Measurements from ENCODE around the gene SH2D6. TPM values are rescaled to one million over a fixed set of nuclear protein-coding genes. Genes with fewer than 3 reads are reported as not detected.

The SH2D6 gene
- polyA plus RNA-seq, 1 of the 3 experiments (the other 2 are of a cell fraction), result 0.33 TPM

DNA sequence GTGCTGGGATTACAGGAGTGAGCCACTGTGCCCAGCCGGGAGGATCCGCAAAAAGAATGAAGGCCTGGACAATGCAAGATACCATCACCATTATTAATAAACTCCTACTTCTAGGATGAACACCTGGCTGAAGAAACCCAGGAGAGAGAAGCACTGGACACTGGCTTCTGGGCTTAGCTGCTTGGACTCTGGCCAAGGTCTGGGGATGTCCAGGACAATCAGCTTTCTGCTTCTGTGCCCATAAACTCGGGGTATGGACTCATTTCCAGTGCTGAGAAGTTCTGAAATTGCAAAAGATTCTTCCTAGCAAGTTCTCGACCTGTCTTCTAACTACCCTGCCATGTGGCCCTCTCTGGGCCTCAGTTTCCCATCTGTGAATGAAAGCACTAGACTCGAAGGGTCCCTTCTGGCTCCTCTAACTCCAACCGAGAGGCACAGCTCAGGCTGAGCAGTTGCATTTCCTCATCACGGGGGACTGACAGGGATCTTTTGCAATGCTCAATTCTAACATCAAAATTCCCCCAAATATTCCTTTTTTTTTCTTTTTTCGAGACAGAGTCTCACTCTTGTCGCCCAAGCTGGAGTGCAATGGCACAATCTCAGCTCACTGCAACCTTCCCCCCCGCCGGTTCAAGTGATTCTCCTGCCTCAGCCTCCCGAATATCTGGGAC is 2.4 kb upstream of the SH2D6 start:
- DNase-seq, result no peak
- WGBS (ENCODE audit: low lambda C conversion rate), result 77% methylated on average over 12 of the region's 12 CpGs
- POLR2A ChIA-PET, result interaction anchor here (0.6 to 1.5 kb wide), 3 partner anchors 123 to 165 kb away, joined by 3 to 6 read pairs (median 3); partner anchors contain the start of gene MAT2A

GRCh38 chr2:85419009-85419675 is 628 bp downstream of the SH2D6 start:
- no peaks in the 10 kb centered on the region for H4K20me1 ChIP-seq (ENCODE audit: insufficient read depth)
- no peaks in the 10 kb centered on the region for H3K9me2 ChIP-seq
- peak overlapping the region; percentile 90 for H3K4me2 ChIP-seq
- peak overlapping the region; percentile 77 to 88 for H3K27ac ChIP-seq (ENCODE audit: low read depth in 2 of 2, low read length in 1 of 2)
- no peaks in the 10 kb centered on the region for H3K9me3 ChIP-seq
- H3F3A ChIP-seq (replicated peaks; ENCODE audit: insufficient read depth), result no peaks in the 10 kb centered on the region
- H3K79me2 ChIP-seq (ENCODE audit: insufficient read depth), result peaks cover 8% of the 10 kb centered on the region; the same call in 1 of the 2 replicates
- WGBS (ENCODE audit: low lambda C conversion rate), result 79% methylated on average over 6 of the region's 17 CpGs
- peak overlapping the region; percentile 55 to 74 for H3K4me3 ChIP-seq (ENCODE audit: low read depth in 2 of 2, low read length in 1 of 2)
- H3K36me3 ChIP-seq (replicated peaks in 1 of 2; ENCODE audit: control insufficient read depth in 1 of 2, insufficient read depth in 2 of 2, low read length in 1 of 2), result no peaks in the 10 kb centered on the region
- peaks cover 9 to 23% of the 10 kb centered on the region in 2 experiments; a peak in 1 of 4 replicates for H3K4me1 ChIP-seq (ENCODE audit: control insufficient read depth in 1 of 2, insufficient read depth in 2 of 2, low read depth in 1 of 2, low read length in 1 of 2)
- ChIA-PET CTCF (interaction anchor here (1.1 to 8.0 kb wide), 12 partner anchors 11 to 218 kb away, joined by 3 to 364 read pairs (median 9); partner anchors contain the start of genes ELMOD3, GGCX, MAT2A and RETSAT), POLR2A (interaction anchor here (0.5 to 4.5 kb wide), 20 partner anchors 11 to 365 kb away, joined by 3 to 106 read pairs (median 5); partner anchors contain the start of genes ELMOD3, GGCX, MAT2A and RETSAT)
- no peak for DNase-seq
- no peaks in the 10 kb centered on the region for H3K27me3 ChIP-seq (ENCODE audit: insufficient read depth)
- H3K9ac ChIP-seq, result peak overlapping the region; percentile 82
- peak overlapping the region; percentile 98 for H2AFZ ChIP-seq (ENCODE audit: low read depth)
- TF ChIP-seq GATA2 (CRISPR knock-in tag; IDR thresholded peaks at IDR 0.05) (no peak; the same call in 1 of the 2 replicates), SIN3A (IDR thresholded peaks at IDR 0.05; ENCODE audit: borderline replicate concordance, low read depth, low read length) (no peak), RXRA (IDR thresholded peaks at IDR 0.05; ENCODE audit: borderline replicate concordance, low read depth) (no peak), IRF3 (IDR thresholded peaks at IDR 0.05; ENCODE audit: low read depth, low read length) (no peak), EP300 (IDR thresholded peaks at IDR 0.05; ENCODE audit: borderline replicate concordance in 1 of 2, low read depth in 1 of 2, low read length in 1 of 2) (no peak), ELF1 (IDR thresholded peaks at IDR 0.05) (no peak), RAD21 (IDR thresholded peaks at IDR 0.05; ENCODE audit: low read length) (no peak), MXI1 (IDR thresholded peaks at IDR 0.05; ENCODE audit: low read depth, low read length) (no peak), EZH2phosphoT487 (IDR thresholded peaks at IDR 0.05; ENCODE audit: borderline replicate concordance, low read depth) (no peak), NRF1 (IDR thresholded peaks at IDR 0.05; ENCODE audit: low read depth, low read length) (no peak), CHD2 (IDR thresholded peaks at IDR 0.05; ENCODE audit: low read length, partially characterized antibody) (no peak), GABPA (IDR thresholded peaks at IDR 0.05; ENCODE audit: low read depth) (no peak), FOXJ3 (CRISPR knock-in tag; IDR thresholded peaks at IDR 0.05) (no peak), TCF12 (IDR thresholded peaks at IDR 0.05) (no peak), NFIC (IDR thresholded peaks at IDR 0.05; ENCODE audit: borderline replicate concordance) (no peak), SMC3 (IDR thresholded peaks at IDR 0.05; ENCODE audit: low read depth, low read length) (no peak)
- TF ChIP-seq, protein P1, sequence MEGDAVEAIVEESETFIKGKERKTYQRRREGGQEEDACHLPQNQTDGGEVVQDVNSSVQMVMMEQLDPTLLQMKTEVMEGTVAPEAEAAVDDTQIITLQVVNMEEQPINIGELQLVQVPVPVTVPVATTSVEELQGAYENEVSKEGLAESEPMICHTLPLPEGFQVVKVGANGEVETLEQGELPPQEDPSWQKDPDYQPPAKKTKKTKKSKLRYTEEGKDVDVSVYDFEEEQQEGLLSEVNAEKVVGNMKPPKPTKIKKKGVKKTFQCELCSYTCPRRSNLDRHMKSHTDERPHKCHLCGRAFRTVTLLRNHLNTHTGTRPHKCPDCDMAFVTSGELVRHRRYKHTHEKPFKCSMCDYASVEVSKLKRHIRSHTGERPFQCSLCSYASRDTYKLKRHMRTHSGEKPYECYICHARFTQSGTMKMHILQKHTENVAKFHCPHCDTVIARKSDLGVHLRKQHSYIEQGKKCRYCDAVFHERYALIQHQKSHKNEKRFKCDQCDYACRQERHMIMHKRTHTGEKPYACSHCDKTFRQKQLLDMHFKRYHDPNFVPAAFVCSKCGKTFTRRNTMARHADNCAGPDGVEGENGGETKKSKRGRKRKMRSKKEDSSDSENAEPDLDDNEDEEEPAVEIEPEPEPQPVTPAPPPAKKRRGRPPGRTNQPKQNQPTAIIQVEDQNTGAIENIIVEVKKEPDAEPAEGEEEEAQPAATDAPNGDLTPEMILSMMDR (IDR thresholded peaks at IDR 0.05), result no peak
- TF ChIP-seq, protein P2, sequence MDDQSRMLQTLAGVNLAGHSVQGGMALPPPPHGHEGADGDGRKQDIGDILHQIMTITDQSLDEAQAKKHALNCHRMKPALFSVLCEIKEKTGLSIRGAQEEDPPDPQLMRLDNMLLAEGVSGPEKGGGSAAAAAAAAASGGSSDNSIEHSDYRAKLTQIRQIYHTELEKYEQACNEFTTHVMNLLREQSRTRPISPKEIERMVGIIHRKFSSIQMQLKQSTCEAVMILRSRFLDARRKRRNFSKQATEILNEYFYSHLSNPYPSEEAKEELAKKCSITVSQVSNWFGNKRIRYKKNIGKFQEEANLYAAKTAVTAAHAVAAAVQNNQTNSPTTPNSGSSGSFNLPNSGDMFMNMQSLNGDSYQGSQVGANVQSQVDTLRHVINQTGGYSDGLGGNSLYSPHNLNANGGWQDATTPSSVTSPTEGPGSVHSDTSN (IDR thresholded peaks at IDR 0.05), result no peak

More for the DNA sequence above, 2.4 kb upstream of the SH2D6 start:
- no peak overlapping the region for H3K4me3 ChIP-seq (ENCODE audit: low read depth in 2 of 2, low read length in 1 of 2)
- peaks cover 8% of the 10 kb centered on the region; the same call in 1 of the 2 replicates for H3K79me2 ChIP-seq (ENCODE audit: insufficient read depth)
- H3K9me2 ChIP-seq, result no peaks in the 10 kb centered on the region
- no peak overlapping the region for H3K4me2 ChIP-seq
- H3K27me3 ChIP-seq (ENCODE audit: insufficient read depth), result no peaks in the 10 kb centered on the region
- no peaks in the 10 kb centered on the region for H3F3A ChIP-seq (replicated peaks; ENCODE audit: insufficient read depth)
- H4K20me1 ChIP-seq (ENCODE audit: insufficient read depth), result no peaks in the 10 kb centered on the region
- no peak for TF ChIP-seq USF2 (IDR thresholded peaks at IDR 0.05; ENCODE audit: borderline replicate concordance, low read depth, low read length)
- H2AFZ ChIP-seq (ENCODE audit: low read depth), result no peak overlapping the region
- H3K4me1 ChIP-seq (ENCODE audit: control insufficient read depth in 1 of 2, insufficient read depth in 2 of 2, low read depth in 1 of 2, low read length in 1 of 2), result peaks cover 9 to 21% of the 10 kb centered on the region in 2 experiments; a peak in 1 of 4 replicates
- no peaks in the 10 kb centered on the region for H3K9me3 ChIP-seq
- H3K27ac ChIP-seq (ENCODE audit: low read depth in 2 of 2, low read length in 1 of 2), result no peak overlapping the region
- no peak overlapping the region for H3K9ac ChIP-seq
- CTCF ChIA-PET, result interaction anchor here (1.3 to 2.3 kb wide), 3 partner anchors 16 to 136 kb away, joined by 3 to 12 read pairs (median 5); no protein-coding TSS in a partner anchor
- H3K36me3 ChIP-seq (replicated peaks in 1 of 2; ENCODE audit: control insufficient read depth in 1 of 2, insufficient read depth in 2 of 2, low read length in 1 of 2), result no peaks in the 10 kb centered on the region

All from SK-N-SH (cell line).